Mesendoderm (in vitro differentiated cells): ENCODE results near the gene FLVCR1. TPM values are rescaled to one million over a fixed set of nuclear protein-coding genes. Genes with fewer than 3 reads are reported as not detected.

Experiments used
- DNase-seq: peaks from one replicate; pipeline ENCODE4 v3.0.0; 2013
- H2AK5ac ChIP-seq: 2 replicates; pipeline ENCODE4 v1.6.1; 2013; ENCODE audit warnings: low read length, inconsistent platforms
- H2BK120ac ChIP-seq: 2 replicates; pipeline ENCODE4 v1.6.1; 2013; ENCODE audit warnings: low read depth, mild to moderate bottlenecking, low read length, moderate library complexity, mixed read lengths
- H2BK15ac ChIP-seq: replicated peaks from 2 replicates; pipeline ENCODE4 v1.6.1; 2013; ENCODE audit warnings: low read depth, mild to moderate bottlenecking, moderate library complexity
- H2BK5ac ChIP-seq: 2 replicates; pipeline ENCODE4 v1.6.1; 2013; ENCODE audit warnings: low read length, inconsistent platforms
- H3K18ac ChIP-seq: 2 replicates; pipeline ENCODE4 v1.6.1; 2013; ENCODE audit warnings: mild to moderate bottlenecking, low read length, mixed read lengths
- H3K23ac ChIP-seq: one replicate; pipeline ENCODE4 v1.6.1; 2013; ENCODE audit warnings: low read length
- H3K27ac ChIP-seq: 2 replicates; pipeline ENCODE4 v1.5.1; 2013; ENCODE audit warnings: low read depth, mild to moderate bottlenecking, inconsistent platforms, low read length, moderate library complexity
- H3K27me3 ChIP-seq: 2 replicates; pipeline ENCODE4 v1.6.1; 2013; ENCODE audit warnings: low read length, control low read depth, mild to moderate bottlenecking, inconsistent platforms; ENCODE audit not compliant: insufficient read depth, poor library complexity
- H3K36me3 ChIP-seq: 2 replicates; pipeline ENCODE4 v1.6.1; 2013; ENCODE audit warnings: low read length, inconsistent platforms; ENCODE audit not compliant: control insufficient read depth, insufficient read depth
- H3K4ac ChIP-seq: one replicate; pipeline ENCODE4 v1.6.1; 2013; ENCODE audit warnings: low read depth, mild to moderate bottlenecking, low read length, moderate library complexity
- H3K4me1 ChIP-seq: 2 replicates; pipeline ENCODE4 v1.6.1; 2013; ENCODE audit warnings: low read depth, low read length, inconsistent platforms; ENCODE audit not compliant: control insufficient read depth
- H3K4me2 ChIP-seq: 2 replicates; pipeline ENCODE4 v1.6.1; 2013; ENCODE audit warnings: low read length
- H3K4me3 ChIP-seq: 2 replicates; pipeline ENCODE4 v1.5.1; 2013; ENCODE audit warnings: mild to moderate bottlenecking, low read length
- H3K56ac ChIP-seq: one replicate; pipeline ENCODE4 v1.6.1; 2013; ENCODE audit warnings: low read length
- H3K79me1 ChIP-seq: 2 replicates; pipeline ENCODE4 v1.6.1; 2013; ENCODE audit warnings: low read length, inconsistent platforms
- H3K79me2 ChIP-seq: 2 replicates; pipeline ENCODE4 v1.6.1; 2013; ENCODE audit warnings: mild to moderate bottlenecking, low read length; ENCODE audit not compliant: control insufficient read depth, insufficient read depth
- H3K9ac ChIP-seq: 2 replicates; pipeline ENCODE4 v1.6.1; 2013; ENCODE audit warnings: low read length, inconsistent platforms
- H4K5ac ChIP-seq: one replicate; pipeline ENCODE4 v1.6.1; 2013; ENCODE audit warnings: low read length
- H4K8ac ChIP-seq: one replicate; pipeline ENCODE4 v1.6.1; 2013; ENCODE audit warnings: low read depth, mild to moderate bottlenecking, control low read depth, low read length, moderate library complexity
- WGBS: extraction: QIAGEN DNeasy Blood & Tissue Kit; methylation state at CpG from one replicate; pipeline ENCODE4 v1.1.7; 2013; ENCODE audit warnings: low lambda C conversion rate, missing lambda C conversion rate; ENCODE audit not compliant: insufficient coverage; ENCODE audit errors: extremely low coverage; 5-methylcytosine and 5-hydroxymethylcytosine counted together
- small RNA-seq: library from polyadenylated mRNA; stranded (forward); fragments of <200 nt; extraction: miRNeasy Mini kit (QIAGEN cat#:217004); gene quantifications from one replicate; pipeline ENCODE3, GENCODE V24; 2013; ENCODE audit not compliant: insufficient read depth

FLVCR1 gene

GRCh38 chr1:212945056-212945455, 87.0 kb downstream of the FLVCR1 start:
- Histone ChIP-seq H4K8ac (no peak overlapping the region), H3K4ac (no peak overlapping the region), H3K79me2 (no peaks in the 10 kb centered on the region), H3K18ac (no peak overlapping the region), H2BK5ac (no peak overlapping the region), H4K5ac (no peak overlapping the region), H2BK15ac (no peak overlapping the region), H3K79me1 (no peaks in the 10 kb centered on the region), H3K27ac (no peak overlapping the region), H3K27me3 (no peaks in the 10 kb centered on the region), H3K4me3 (no peak overlapping the region), H3K4me1 (peaks cover 3% of the 10 kb centered on the region), H2BK120ac (no peak overlapping the region), H3K36me3 (no peaks in the 10 kb centered on the region), H3K4me2 (no peak overlapping the region), H3K23ac (no peak overlapping the region), H3K9ac (no peak overlapping the region), H2AK5ac (no peak overlapping the region), H3K56ac (no peak overlapping the region)
- no CpG with 5 or more reads among the region's 2 CpGs for WGBS
- DNase-seq = no peak

GRCh38 chr1:212945463-212946160, 87.5 kb downstream of the FLVCR1 start:
- peaks cover 1% of the 10 kb centered on the region for H3K79me2 ChIP-seq
- H3K23ac ChIP-seq = no peak overlapping the region
- no peak overlapping the region for H2BK15ac ChIP-seq
- H3K4me1 ChIP-seq = peaks cover 3% of the 10 kb centered on the region
- no peak overlapping the region for H2BK120ac ChIP-seq
- no peak overlapping the region for H3K9ac ChIP-seq
- no peak overlapping the region for H3K4me3 ChIP-seq
- no peak overlapping the region for H2BK5ac ChIP-seq
- H3K4ac ChIP-seq = no peak overlapping the region
- H3K36me3 ChIP-seq = no peaks in the 10 kb centered on the region
- H3K18ac ChIP-seq = no peak overlapping the region
- H3K4me2 ChIP-seq = no peak overlapping the region
- no peak overlapping the region for H3K27ac ChIP-seq
- H4K8ac ChIP-seq = no peak overlapping the region
- H3K56ac ChIP-seq = no peak overlapping the region
- H3K27me3 ChIP-seq = no peaks in the 10 kb centered on the region
- no peaks in the 10 kb centered on the region for H3K79me1 ChIP-seq
- H4K5ac ChIP-seq = no peak overlapping the region
- no peak overlapping the region for H2AK5ac ChIP-seq
- WGBS = no CpG with 5 or more reads among the region's 4 CpGs
- DNase-seq = no peak

GRCh38 chr1:212946872-212947271, 88.8 kb downstream of the FLVCR1 start:
- Histone ChIP-seq H3K79me2 (peaks cover 13% of the 10 kb centered on the region), H3K4ac (no peak overlapping the region), H3K27ac (no peak overlapping the region)

More at GRCh38 chr1:212946872-212947271, 88.8 kb downstream of the FLVCR1 start:
- H3K23ac ChIP-seq = no peak overlapping the region
- no peak overlapping the region for H4K8ac ChIP-seq
- H3K36me3 ChIP-seq = no peaks in the 10 kb centered on the region
- peaks cover 2% of the 10 kb centered on the region for H3K79me1 ChIP-seq
- H3K18ac ChIP-seq = no peak overlapping the region
- no peak overlapping the region for H3K4me2 ChIP-seq
- H3K27me3 ChIP-seq = no peaks in the 10 kb centered on the region
- no peak overlapping the region for H3K4me3 ChIP-seq
- no peak overlapping the region for H4K5ac ChIP-seq
- peaks cover 3% of the 10 kb centered on the region for H3K4me1 ChIP-seq
- no peak for DNase-seq
- no peak overlapping the region for H2BK120ac ChIP-seq
- H2AK5ac ChIP-seq = no peak overlapping the region
- H3K56ac ChIP-seq = no peak overlapping the region
- H2BK15ac ChIP-seq = no peak overlapping the region
- no peak overlapping the region for H2BK5ac ChIP-seq
- H3K9ac ChIP-seq = no peak overlapping the region

Small RNA genes lying within 50 kb of the gene (small RNA-seq; reads per million reads assigned to genes)
- gene AC104333.1 = not detected
- gene AC104333.2 = not detected
